Left colon (tissue), 2 donors: Measurements from ENCODE around the gene PRKAA1. TPM values are rescaled to one million over a fixed set of nuclear protein-coding genes. Genes with fewer than 3 reads are reported as not detected.
"Not testable (repeated sequence)": the region's sequence is repeated elsewhere in the genome, so short reads cannot be mapped to it uniquely, and the experiment has no call there.

Experiments used
- ATAC-seq: fragments of 200-7000 bp; cut with Tn5 transposase; one replicate; pipeline ENCODE4 v1.9.1; 2020; ENCODE audit warnings: mild to moderate bottlenecking, moderate library complexity
- DNase-seq, 2 donors: peaks; one replicate each; pipeline ENCODE4 v3.0.0-alpha.2; 2020
- intact Hi-C, 2 donors: fragments of 100-400 bp; cut with DNase I in 1 of 2; cut with micrococcal nuclease in 1 of 2; formaldehyde crosslinking; loops; one replicate each; pipeline versions ENCODE4 v1.11.2 to v1.14.0; 2022; cut with DNase I, micrococcal nuclease
- total RNA-seq, 2 donors: library from RNA; stranded (reverse); fragmentation: NEBNext Ultra II Directional; extraction: Animal tissue kit (Norgen Biotek cat#: 25700); gene quantifications; one replicate each; pipeline ENCODE4 v1.2.1, GENCODE V29; 2021
- donor health status: DM: no; HTN: no; CAD: no.
- donor health status: DM: yes; HTN: yes; CAD: no.

The PRKAA1 gene
- total RNA-seq, 2 donors from 2014 or later: 95.4 to 108 TPM

DNA sequence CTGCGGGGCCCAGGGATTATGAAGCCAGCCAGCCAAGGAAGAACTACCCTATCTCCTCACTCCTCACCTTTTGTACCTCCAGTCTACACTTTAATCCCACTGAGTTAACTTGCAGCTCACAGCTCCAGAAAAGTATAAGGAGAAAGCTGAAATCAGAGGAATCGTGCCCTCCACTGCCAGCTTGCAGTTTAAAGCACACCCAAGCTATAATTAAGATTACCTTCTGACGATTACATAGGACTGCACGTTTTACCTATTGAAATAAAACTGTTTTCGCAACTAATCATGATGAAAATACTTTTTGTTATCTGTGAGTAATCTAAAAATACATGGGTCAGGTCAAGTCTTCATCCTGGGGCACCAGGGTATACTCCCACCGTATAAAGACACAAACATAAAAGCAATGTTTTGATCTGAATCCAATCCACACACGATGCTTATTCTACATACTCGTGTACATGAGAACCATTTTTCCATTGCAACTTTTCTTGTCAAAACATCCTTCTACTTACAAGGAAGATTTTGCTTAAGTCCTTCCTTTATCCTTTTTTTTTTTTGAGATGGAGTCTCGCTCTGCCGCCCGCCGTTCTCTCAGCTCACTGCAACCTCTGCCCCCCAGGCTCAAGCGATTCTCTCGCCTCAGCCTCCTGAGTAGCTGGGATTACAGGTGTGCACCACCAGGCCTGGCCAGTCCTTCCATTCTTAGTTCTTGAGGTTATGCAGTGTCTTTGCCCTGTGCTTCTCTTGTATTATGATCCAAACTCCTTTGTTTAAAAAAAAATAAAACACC lies 29.2 kb upstream of the PRKAA1 start:
- ATAC-seq (no peak), DNase-seq (no peak)
- intact Hi-C loops: no loop called here

- intact Hi-C loops: no loop called here
- no peak for DNase-seq
- no peak for ATAC-seq
Observed at GRCh38 chr5:40826489-40827187, 28.5 kb upstream of the PRKAA1 start.

DNA sequence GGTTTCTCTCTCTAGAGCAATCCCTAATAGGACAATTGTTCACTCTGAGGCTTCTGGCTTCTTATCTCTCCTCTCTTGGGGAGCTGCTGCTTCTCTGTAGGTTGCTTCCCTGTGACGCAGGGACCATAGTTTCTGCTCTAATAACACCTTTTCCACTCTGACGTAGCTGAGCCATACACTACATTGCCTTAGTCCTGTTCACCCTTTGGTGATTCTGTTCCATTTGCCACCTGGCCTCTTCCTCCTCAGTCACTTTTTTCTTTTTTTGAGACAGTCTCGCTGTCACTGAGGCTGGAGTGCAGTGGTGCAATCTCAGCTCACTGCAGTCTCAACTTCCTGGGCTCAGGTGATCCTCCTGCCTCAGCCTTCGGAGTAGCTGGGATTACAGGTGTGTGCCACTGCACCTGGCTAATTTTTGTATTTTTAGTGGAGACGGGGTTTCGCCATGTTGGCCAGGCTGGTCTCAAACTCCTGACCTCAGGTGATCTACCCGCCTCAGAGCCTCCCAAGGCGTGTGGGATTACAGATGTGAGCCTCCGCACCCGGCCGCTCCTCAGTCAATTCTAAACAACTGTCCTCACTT lies 27.4 kb upstream of the PRKAA1 start:
- ATAC-seq: peak; percentile 18
- intact Hi-C loops: not testable (repeated sequence)

DNA sequence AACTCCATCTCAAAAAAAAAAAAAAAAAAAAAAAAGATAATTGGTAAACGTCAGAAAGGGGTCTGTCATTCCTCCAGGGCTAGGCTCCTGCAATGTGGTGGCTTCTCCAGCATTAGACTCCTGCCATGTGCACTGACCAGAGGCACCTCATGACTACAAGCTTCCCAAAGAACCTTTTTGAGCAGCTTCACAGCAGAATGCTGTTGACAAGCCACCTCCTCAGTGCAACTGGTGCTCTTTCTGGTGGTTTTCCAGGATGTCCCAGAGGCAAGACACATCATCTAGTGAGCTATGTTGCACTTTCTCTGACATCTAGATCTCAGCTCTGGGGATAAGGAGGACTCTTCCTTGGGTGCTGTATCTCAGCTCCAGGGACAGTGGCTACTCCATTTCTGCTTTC lies 25.3 kb upstream of the PRKAA1 start:
- no peak for ATAC-seq
- intact Hi-C loops: no loop called here
- DNase-seq: no peak

More for the DNA sequence above, 27.4 kb upstream of the PRKAA1 start:
- DNase-seq: not testable (repeated sequence)

- ATAC-seq (no peak), DNase-seq (no peak)
- intact Hi-C loops: no loop called here
Observed at GRCh38 chr5:40813698-40814281, 15.6 kb upstream of the PRKAA1 start.

DNA sequence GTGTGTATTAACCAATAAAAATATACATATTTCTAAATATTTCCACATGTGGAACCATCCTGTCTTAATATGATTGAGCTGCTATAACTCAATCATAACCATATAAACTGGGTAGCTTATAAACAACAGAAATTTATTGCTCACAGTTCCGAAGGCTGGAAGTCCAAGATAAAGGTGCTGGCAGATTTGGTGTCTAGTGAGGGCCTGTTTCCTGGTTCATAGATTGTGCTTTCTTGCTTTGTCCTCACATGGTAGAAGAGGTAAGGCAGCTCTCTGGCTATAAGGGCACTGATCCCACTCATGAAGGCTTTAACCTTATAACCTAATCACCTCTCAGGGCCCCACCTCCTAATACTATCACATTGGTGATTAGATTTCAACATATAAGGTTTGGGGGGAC lies 14.0 kb upstream of the PRKAA1 start:
- ATAC-seq (peak; percentile 89), DNase-seq (no peak)
- intact Hi-C loops: no loop called here

GRCh38 chr5:40801771-40802562 lies 3.8 kb upstream of the PRKAA1 start:
- no peak for ATAC-seq
- DNase-seq: no peak
- intact Hi-C loops: no loop called here

DNA sequence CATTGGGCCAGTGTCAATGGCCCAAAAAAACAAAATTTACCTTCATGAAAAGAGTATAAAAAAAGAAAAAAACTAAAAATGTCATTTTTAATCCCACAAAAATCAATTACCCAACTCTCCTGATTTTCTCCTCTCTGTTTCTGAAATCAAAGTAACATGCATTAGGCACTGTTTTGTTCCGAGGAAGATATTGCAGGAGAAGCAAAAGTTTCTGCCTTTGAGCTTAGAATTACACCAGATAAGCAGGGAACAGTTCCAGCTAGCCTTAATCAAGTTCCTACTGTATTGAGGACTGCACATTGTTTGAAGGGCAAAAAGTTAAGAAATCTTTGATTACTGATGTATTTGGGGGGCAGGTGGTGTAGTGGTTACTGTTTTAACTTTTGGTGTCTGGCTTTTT lies 1.1 kb upstream of the PRKAA1 start:
- intact Hi-C loops: no loop called here
- ATAC-seq (no peak), DNase-seq (no peak)

GRCh38 chr5:40798801-40799210 lies 632 bp upstream of the PRKAA1 start:
- no peak for ATAC-seq
- intact Hi-C loops: no loop called here

DNA sequence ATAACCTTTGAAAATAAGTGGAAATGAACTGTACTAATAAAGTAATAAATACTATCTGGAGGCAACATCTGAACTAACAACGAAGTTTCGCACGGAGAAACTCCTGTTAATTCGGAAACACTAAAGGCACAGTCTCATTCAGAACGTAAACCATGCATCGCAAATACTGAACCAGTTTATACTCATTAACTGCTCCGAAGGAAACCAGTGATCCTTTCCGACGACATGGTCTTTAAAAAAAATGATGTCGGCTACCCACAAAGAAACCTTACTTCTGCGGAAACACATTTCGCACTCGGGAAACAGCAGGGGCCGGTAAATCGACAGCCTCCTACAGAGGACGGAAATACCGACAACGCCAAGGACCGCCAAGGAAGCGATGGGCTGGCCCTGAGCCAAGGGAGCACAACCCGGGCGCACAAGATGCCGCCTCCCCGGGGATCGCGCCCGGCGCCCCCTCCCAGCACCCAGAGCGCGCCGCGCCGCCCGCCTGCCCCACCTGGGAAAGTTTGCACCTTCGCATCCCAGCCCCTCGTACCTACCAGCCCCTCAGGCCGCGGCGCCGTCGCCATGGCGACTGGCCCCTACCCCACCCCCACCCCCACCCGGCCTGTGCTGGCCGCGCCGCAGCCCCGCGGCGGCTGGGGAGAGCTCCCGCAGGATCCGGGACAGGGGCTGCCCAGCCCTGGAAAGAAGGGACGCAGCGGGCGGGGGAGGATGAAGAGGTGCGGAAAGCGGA lies 732 bp downstream of the PRKAA1 start:
- DNase-seq (peak; percentile 83 to 90), ATAC-seq (peak; percentile 68)
- intact Hi-C loops: no loop called here

More at GRCh38 chr5:40798801-40799210, 632 bp upstream of the PRKAA1 start:
- DNase-seq: no peak

DNA sequence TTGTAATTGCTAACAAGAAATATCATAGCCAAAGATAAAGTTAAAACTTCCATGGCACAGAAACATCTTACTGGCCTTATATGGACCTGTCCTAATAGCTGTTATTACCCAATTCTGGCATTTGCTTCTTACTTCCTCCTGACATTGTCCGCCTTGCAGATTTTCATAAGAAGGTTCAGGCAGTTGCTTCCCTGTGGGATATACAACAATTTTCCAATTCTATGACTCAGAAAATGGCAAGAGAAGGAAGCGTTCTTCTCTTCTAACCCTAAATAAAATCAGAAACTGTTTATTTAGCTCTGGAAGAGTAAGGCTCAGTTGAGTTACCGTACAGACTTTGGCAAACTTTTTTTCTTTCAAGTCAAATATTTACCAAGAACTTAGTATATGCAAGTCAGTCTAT lies 1.7 kb downstream of the PRKAA1 start:
- intact Hi-C loops: no loop called here
- ATAC-seq (no peak), DNase-seq (no peak)

DNA sequence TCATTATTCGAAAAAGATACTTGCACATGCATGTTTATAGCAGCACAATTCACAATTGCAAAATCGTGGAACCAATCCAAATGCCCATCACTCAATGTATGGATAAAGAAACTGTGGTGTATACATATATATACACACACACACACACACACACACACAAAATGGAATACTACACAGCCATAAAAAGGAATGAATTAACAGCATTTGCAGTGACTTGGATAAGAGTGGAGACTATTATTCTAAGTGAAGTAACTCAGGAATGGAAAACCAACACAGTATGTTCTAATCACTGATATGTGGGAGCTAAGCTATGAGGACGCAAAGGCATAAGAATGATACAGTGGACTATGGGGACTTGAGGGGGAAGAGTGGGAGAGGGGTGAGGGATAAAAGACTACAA lies 3.3 kb downstream of the PRKAA1 start:
- DNase-seq, intact Hi-C loops, ATAC-seq: not testable (repeated sequence)

- not testable (repeated sequence) for ATAC-seq
Observed at GRCh38 chr5:40794340-40794739, 3.8 kb downstream of the PRKAA1 start.

DNA sequence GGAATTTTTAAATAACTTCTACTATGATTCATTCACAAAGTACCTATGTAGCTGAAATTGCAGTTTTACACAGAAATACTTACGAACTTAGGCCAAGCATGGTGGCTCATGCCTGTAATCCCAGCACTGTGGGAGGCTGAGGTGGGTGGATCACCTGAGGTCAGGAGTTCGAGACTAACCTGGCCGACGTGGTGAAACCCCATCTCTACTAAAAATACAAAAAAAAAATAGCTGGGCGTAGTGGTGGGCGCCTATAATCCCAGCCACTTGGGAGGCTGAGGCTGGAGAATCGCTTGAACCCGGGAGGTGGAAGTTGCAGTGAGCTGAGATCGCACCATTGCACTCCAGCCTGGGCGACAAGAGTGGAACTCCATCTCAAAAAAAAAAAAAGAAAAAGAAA lies 5.5 kb downstream of the PRKAA1 start:
- ATAC-seq, intact Hi-C loops: not testable (repeated sequence)

More at GRCh38 chr5:40794340-40794739, 3.8 kb downstream of the PRKAA1 start:
- intact Hi-C loops, DNase-seq: not testable (repeated sequence)

GRCh38 chr5:40791715-40792139 lies 6.4 kb downstream of the PRKAA1 start:
- intact Hi-C loops: no loop called here
- ATAC-seq (peak; percentile 81), DNase-seq (no peak)

More for the DNA sequence above, 5.5 kb downstream of the PRKAA1 start:
- not testable (repeated sequence) for DNase-seq

DNA sequence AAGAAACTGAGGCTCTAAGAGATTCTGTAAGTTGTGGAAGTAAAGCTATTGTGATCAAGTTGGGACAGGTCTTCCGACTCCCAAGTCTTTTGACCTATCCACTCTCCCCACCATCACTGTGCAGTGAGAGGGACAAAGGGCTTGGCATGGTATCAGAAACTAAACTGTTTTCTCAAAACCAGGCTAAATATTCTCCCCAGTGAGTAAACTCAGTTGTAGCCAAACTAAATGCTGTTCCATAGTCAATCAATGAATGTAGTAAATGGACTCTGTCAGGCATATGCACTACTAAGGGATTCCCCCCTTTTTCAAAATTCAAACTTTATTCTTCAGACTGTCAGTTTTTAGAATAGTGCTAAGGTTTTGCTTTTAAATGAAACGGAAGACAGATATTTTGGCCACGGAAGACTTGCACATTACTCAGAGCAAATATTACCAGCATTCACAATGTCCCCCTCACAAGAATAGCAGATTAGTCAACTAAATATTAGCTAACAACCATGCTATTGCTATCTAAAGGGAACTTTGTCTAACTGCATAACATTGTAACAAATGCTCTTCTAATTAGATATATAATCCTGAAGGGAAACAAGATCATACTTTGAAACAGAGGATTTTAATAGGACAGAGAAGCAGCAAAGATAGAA lies 7.1 kb downstream of the PRKAA1 start:
- no peak for ATAC-seq
- DNase-seq: no peak
- intact Hi-C loops: no loop called here

- DNase-seq, intact Hi-C loops, ATAC-seq: not testable (repeated sequence)
Observed at GRCh38 chr5:40788941-40789340, 9.2 kb downstream of the PRKAA1 start.
